T-helper 1 cell treated with Interleukin-12 subunit alpha and Interleukin-12 subunit beta and Interleukin-4 antibody, amounts not matched to agents 30 ng/mL and 1 ng/mL, for 36 hours (primary cell): ENCODE measurements around the gene ANTXR2. TPM values are rescaled to one million over a fixed set of nuclear protein-coding genes. Genes with fewer than 3 reads are reported as not detected.
"Not testable (repeated sequence)": the region's sequence is repeated elsewhere in the genome, so short reads cannot be mapped to it uniquely, and the experiment has no call there.

Source experiments
- intact Hi-C: fragments of 100-400 bp; cut with micrococcal nuclease; formaldehyde crosslinking; loops from one replicate; pipeline ENCODE4 v1.15.1; 2024
- total RNA-seq: library from RNA; stranded (reverse); gene quantifications from 2 replicates; pipeline ENCODE4 v1.2.3, GENCODE V29; 2022

ANTXR2 gene
- total RNA-seq, 1 donor from 2014 or later, result 107 TPM

GRCh38 chr4:79993476-79993875 is 79.6 kb downstream of the ANTXR2 start:
- intact Hi-C loops, result no loop called here

GRCh38 chr4:79991601-79992000 is 81.4 kb downstream of the ANTXR2 start:
- intact Hi-C loops, result no loop called here

GRCh38 chr4:79991100-79991499 is 81.9 kb downstream of the ANTXR2 start:
- intact Hi-C loops, result not testable (repeated sequence)

GRCh38 chr4:79987401-79987800 is 85.6 kb downstream of the ANTXR2 start:
- intact Hi-C loops, result no loop called here

GRCh38 chr4:79983431-79983830 is 89.6 kb downstream of the ANTXR2 start:
- intact Hi-C loops, result no loop called here

GRCh38 chr4:79982601-79983322 is 90.3 kb downstream of the ANTXR2 start:
- intact Hi-C loops, result no loop called here

GRCh38 chr4:79980448-79980847 is 92.6 kb downstream of the ANTXR2 start:
- intact Hi-C loops, result no loop called here

GRCh38 chr4:79979785-79980437 is 93.1 kb downstream of the ANTXR2 start:
- intact Hi-C loops, result no loop called here

GRCh38 chr4:79977131-79977840 is 95.7 kb downstream of the ANTXR2 start:
- intact Hi-C loops, result no loop called here

- intact Hi-C loops, result no loop called here
Measured at GRCh38 chr4:79964400-79965211, 108.4 kb downstream of the ANTXR2 start.

GRCh38 chr4:79964020-79964399 is 109.0 kb downstream of the ANTXR2 start:
- intact Hi-C loops, result no loop called here

GRCh38 chr4:79959652-79960051 is 113.4 kb downstream of the ANTXR2 start:
- intact Hi-C loops, result no loop called here

GRCh38 chr4:79958466-79959264 is 114.4 kb downstream of the ANTXR2 start:
- intact Hi-C loops, result no loop called here

- intact Hi-C loops, result no loop called here
Measured at GRCh38 chr4:79949178-79949577, 123.9 kb downstream of the ANTXR2 start.

GRCh38 chr4:79948739-79949138 is 124.3 kb downstream of the ANTXR2 start:
- intact Hi-C loops, result no loop called here

GRCh38 chr4:79948261-79948660 is 124.8 kb downstream of the ANTXR2 start:
- intact Hi-C loops, result no loop called here

GRCh38 chr4:79947386-79947785 is 125.6 kb downstream of the ANTXR2 start:
- intact Hi-C loops, result no loop called here

GRCh38 chr4:79935274-79935673 is 137.8 kb downstream of the ANTXR2 start:
- intact Hi-C loops, result no loop called here

- intact Hi-C loops, result no loop called here
Measured at GRCh38 chr4:79934660-79935059, 138.4 kb downstream of the ANTXR2 start.

GRCh38 chr4:79927931-79928330 is 145.1 kb downstream of the ANTXR2 start:
- intact Hi-C loops, result no loop called here

GRCh38 chr4:79923281-79923680 is 149.7 kb downstream of the ANTXR2 start:
- intact Hi-C loops, result no loop called here
